Lung (tissue), 12 donors: Measurements from ENCODE around the gene ABCB4. TPM values are rescaled to one million over a fixed set of nuclear protein-coding genes. Genes with fewer than 3 reads are reported as not detected.

Source experiments
- ATAC-seq: fragments of 200-7000 bp; cut with Tn5 transposase; one replicate; pipeline ENCODE4 v1.9.1; 2020; ENCODE audit warnings: moderate number of reproducible peaks; ENCODE audit not compliant: insufficient read depth, low FRiP score
- DNase-seq, 3 donors: peaks; one replicate each; pipeline ENCODE4 v3.0.0-alpha.2; 2013 to 2017
- H3K27ac ChIP-seq, 2 donors: one replicate each; pipeline ENCODE4 v1.5.1; 2013; ENCODE audit warnings: mild to moderate bottlenecking in 2 of 2, moderate library complexity in 2 of 2, control low read depth in 1 of 2, inconsistent platforms in 1 of 2, low read depth in 1 of 2, low read length in 1 of 2
- H3K27me3 ChIP-seq, 3 donors: one replicate each; pipeline ENCODE4 v1.5.1; 2013; ENCODE audit warnings: low read length in 2 of 3; ENCODE audit not compliant: control insufficient read depth in 3 of 3, insufficient read depth in 3 of 3
- H3K36me3 ChIP-seq, 4 donors: one replicate each; pipeline ENCODE4 v1.5.1; 2013; ENCODE audit warnings: low read length in 4 of 4, mild to moderate bottlenecking in 1 of 4, moderate library complexity in 1 of 4; ENCODE audit not compliant: control insufficient read depth in 4 of 4, insufficient read depth in 4 of 4
- H3K4me1 ChIP-seq, 5 donors: one replicate each; pipeline ENCODE4 v1.5.1; 2013; ENCODE audit warnings: low read length in 5 of 5, mild to moderate bottlenecking in 2 of 5, moderate library complexity in 1 of 5; ENCODE audit not compliant: control insufficient read depth in 5 of 5, insufficient read depth in 5 of 5
- H3K4me3 ChIP-seq: one replicate; pipeline ENCODE4 v1.5.1; 2013; ENCODE audit warnings: mild to moderate bottlenecking, control low read depth, moderate library complexity
- H3K9ac ChIP-seq, 2 donors: one replicate each; pipeline ENCODE4 v1.5.1; 2013; ENCODE audit warnings: low read length in 2 of 2, control low read depth in 1 of 2; ENCODE audit not compliant: insufficient read depth in 1 of 2
- H3K9me3 ChIP-seq, 4 donors: one replicate each; pipeline ENCODE4 v1.5.1; 2013; ENCODE audit warnings: low read length in 3 of 4, mild to moderate bottlenecking in 1 of 4, moderate library complexity in 1 of 4; ENCODE audit not compliant: control insufficient read depth in 4 of 4, insufficient read depth in 3 of 4
- WGBS, 2 donors: extraction: QIAGEN DNeasy Blood & Tissue Kit; methylation state at CpG; one replicate each; pipeline ENCODE4 v1.1.7; 2013; 5-methylcytosine and 5-hydroxymethylcytosine counted together
- polyA plus RNA-seq, 2 donors: library from polyadenylated mRNA; stranded (reverse); fragments of 200-250 nt; gene quantifications; one replicate each; pipeline ENCODE4 v1.2.1, GENCODE V29; 2013
- total RNA-seq, 2 donors: library from RNA; depleted of rRNA in 1 of 2; stranded (reverse); fragments of >200 nt in 1 of 2; gene quantifications; one replicate each; pipeline ENCODE4 v1.2.1, GENCODE V29; 2014 to 2021
- TF ChIP-seq, protein P1 (sequence below): IDR thresholded peaks from 2 replicates; pipeline ENCODE4 v1.5.1; 2012; ENCODE audit warnings: mild to moderate bottlenecking; ENCODE audit errors: control extremely low read depth, extremely low read depth
- donor health status: control.
- donor health status: control.
- donor health status: Bipolar disorder and iron deficiency.
- donor health status: healthy.
- donor health status: DM: yes; HTN: yes; CAD: no.

Gene ABCB4
- total and polyA plus RNA-seq, 4 donors = 0.08 to 0.68 (median 0.33) TPM

GRCh38 chr7:87506246-87507180 lies 31.0 kb upstream of the ABCB4 start:
- 72 to 82% methylated on average over 3 of the region's 3 CpGs for WGBS, 2 donors
- Histone ChIP-seq H3K4me3 (no peak overlapping the region), H3K4me1 (peaks cover 0 to 2% (median 0%) of the 10 kb centered on the region in 5 donors), H3K36me3 (no peaks in the 10 kb centered on the region), H3K27ac (no peak overlapping the region), H3K9ac (no peak overlapping the region), H3K9me3 (no peaks in the 10 kb centered on the region), H3K27me3 (no peaks in the 10 kb centered on the region)
- peak in 2 of 3 donors; percentile 33 to 46 for DNase-seq
- no peak for ATAC-seq
- TF ChIP-seq, protein P1, sequence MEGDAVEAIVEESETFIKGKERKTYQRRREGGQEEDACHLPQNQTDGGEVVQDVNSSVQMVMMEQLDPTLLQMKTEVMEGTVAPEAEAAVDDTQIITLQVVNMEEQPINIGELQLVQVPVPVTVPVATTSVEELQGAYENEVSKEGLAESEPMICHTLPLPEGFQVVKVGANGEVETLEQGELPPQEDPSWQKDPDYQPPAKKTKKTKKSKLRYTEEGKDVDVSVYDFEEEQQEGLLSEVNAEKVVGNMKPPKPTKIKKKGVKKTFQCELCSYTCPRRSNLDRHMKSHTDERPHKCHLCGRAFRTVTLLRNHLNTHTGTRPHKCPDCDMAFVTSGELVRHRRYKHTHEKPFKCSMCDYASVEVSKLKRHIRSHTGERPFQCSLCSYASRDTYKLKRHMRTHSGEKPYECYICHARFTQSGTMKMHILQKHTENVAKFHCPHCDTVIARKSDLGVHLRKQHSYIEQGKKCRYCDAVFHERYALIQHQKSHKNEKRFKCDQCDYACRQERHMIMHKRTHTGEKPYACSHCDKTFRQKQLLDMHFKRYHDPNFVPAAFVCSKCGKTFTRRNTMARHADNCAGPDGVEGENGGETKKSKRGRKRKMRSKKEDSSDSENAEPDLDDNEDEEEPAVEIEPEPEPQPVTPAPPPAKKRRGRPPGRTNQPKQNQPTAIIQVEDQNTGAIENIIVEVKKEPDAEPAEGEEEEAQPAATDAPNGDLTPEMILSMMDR = no peak

DNA sequence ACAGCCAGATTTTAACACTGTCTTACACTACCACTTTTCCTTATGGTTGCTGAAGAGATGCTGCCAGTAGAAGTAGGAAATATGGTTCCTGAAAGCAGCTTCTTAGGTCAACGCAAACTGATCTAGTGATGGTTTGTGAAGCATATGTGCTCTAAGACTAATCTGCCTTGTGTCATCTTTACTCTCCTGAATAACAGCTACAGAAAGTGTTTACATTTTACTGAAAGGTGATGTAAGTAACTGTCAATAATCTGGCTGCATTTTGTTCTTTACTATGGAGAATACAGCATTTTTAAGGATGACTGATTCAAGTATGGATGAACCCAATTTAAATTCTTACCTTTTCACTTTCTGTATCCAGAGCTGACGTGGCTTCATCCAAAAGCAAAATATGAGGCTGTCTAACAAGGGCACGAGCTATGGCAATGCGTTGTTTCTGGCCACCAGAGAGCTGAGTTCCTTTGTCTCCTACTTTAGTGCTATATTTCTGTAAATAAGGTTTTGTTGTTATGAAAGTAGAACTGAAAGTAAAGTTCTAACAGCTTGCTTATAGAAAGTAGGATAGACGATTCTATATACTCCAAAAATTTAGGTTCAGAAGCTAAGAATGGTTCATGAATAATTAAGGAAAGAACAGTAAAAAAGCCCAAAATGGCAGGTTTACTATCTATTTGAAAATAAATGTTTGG lies 30.2 kb upstream of the ABCB4 start:
- no peak overlapping the region for H3K27ac ChIP-seq
- H3K9me3 ChIP-seq = no peaks in the 10 kb centered on the region
- WGBS, 2 donors = 84 to 88% methylated on average over 5 of the region's 5 CpGs
- TF ChIP-seq, protein P1 = no peak
- DNase-seq = no peak
- no peak overlapping the region for H3K4me3 ChIP-seq
- peaks cover 0 to 2% (median 0%) of the 10 kb centered on the region in 5 donors for H3K4me1 ChIP-seq
- no peaks in the 10 kb centered on the region for H3K36me3 ChIP-seq
- no peak overlapping the region for H3K9ac ChIP-seq
- H3K27me3 ChIP-seq = no peaks in the 10 kb centered on the region
- no peak for ATAC-seq

DNA sequence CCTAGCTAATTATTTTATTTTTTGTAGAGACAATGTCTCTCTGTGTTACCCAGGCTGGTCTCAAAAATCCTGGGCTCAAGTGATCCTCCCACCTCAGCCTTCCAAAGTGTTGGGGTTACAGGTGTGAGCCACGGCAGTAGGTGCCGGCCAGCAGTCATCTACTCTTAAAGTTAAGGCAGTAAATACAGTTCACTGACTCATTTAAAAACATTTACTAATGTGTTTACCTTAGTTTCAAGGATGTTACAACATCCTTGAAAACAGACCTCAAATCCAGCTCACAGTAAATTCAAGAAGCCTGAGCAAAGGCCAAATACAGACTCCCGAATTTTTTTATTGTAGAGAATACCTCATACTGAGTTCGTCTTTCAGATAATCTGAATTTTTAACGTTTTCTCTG lies 29.6 kb upstream of the ABCB4 start:
- WGBS, 2 donors = 80 to 90% methylated on average over 5 of the region's 5 CpGs
- H3K27ac ChIP-seq = no peak overlapping the region
- no peaks in the 10 kb centered on the region for H3K4me1 ChIP-seq
- ATAC-seq = no peak
- no peak overlapping the region for H3K9ac ChIP-seq
- H3K36me3 ChIP-seq = no peaks in the 10 kb centered on the region
- H3K9me3 ChIP-seq = no peaks in the 10 kb centered on the region
- no peaks in the 10 kb centered on the region for H3K27me3 ChIP-seq
- no peak for DNase-seq
- TF ChIP-seq, protein P1 = no peak
- H3K4me3 ChIP-seq = no peak overlapping the region
